ENCODE results near the gene OTOA. TPM values are rescaled to one million over a fixed set of nuclear protein-coding genes. Genes with fewer than 3 reads are reported as not detected.
"Not testable (repeated sequence)": the region's sequence is repeated elsewhere in the genome, so short reads cannot be mapped to it uniquely, and the experiment has no call there.

The OTOA gene
- total RNA-seq, 1 experiment from 2014 or later: not detected

DNA sequence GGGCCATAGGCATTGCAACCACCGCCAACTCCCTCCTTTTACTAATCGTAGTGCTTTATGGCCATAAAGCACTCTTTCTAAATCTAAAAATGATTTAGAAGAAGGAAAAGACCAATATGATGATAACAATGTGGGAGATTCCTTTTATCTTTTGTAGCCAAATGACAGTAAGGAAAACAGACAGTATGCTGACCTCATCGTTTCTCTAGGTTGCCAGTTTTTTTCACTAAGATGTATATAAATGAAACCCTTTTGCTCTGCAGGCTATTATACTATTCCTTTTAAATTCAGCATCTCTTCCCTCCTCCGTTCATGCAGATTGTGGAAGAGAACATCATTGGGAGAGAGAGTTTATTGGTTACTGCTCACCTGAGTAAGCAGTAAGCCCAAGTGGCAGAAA is 25.3 kb downstream of the OTOA start:
- Histone ChIP-seq H3K9me2 (ENCODE audit: insufficient read depth) (no peaks in the 10 kb centered on the region), H3K4me1 (replicated peaks; ENCODE audit: insufficient read depth) (no peaks in the 10 kb centered on the region), H3K4me2 (no peak overlapping the region), H3F3A (ENCODE audit: insufficient read depth, low read depth) (no peaks in the 10 kb centered on the region), H3K9me3 (ENCODE audit: insufficient read depth, low read depth) (no peaks in the 10 kb centered on the region), H2AFZ (no peak overlapping the region), H3K27me3 (ENCODE audit: insufficient read depth, low read depth) (peaks cover 11% of the 10 kb centered on the region), H3K79me2 (ENCODE audit: low read depth) (no peaks in the 10 kb centered on the region), H3K4me3 (no peak overlapping the region), H4K20me1 (ENCODE audit: insufficient read depth) (no peaks in the 10 kb centered on the region), H3K36me3 (ENCODE audit: low read depth) (no peaks in the 10 kb centered on the region), H3K27ac (no peak overlapping the region)
- CTCF ChIA-PET: no interaction called here
- no TSS peak for BruUV-seq (replicated peaks)
- POLR2A ChIA-PET (ENCODE audit: unreplicated experiment): no interaction called here
- intact Hi-C loops (cut with micrococcal nuclease; ENCODE audit: unreplicated experiment): no loop called here
- no peak for DNase-seq
- TF ChIP-seq, protein P1, sequence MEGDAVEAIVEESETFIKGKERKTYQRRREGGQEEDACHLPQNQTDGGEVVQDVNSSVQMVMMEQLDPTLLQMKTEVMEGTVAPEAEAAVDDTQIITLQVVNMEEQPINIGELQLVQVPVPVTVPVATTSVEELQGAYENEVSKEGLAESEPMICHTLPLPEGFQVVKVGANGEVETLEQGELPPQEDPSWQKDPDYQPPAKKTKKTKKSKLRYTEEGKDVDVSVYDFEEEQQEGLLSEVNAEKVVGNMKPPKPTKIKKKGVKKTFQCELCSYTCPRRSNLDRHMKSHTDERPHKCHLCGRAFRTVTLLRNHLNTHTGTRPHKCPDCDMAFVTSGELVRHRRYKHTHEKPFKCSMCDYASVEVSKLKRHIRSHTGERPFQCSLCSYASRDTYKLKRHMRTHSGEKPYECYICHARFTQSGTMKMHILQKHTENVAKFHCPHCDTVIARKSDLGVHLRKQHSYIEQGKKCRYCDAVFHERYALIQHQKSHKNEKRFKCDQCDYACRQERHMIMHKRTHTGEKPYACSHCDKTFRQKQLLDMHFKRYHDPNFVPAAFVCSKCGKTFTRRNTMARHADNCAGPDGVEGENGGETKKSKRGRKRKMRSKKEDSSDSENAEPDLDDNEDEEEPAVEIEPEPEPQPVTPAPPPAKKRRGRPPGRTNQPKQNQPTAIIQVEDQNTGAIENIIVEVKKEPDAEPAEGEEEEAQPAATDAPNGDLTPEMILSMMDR (conservative IDR thresholded peaks at IDR 0.05): no peak
- no peak for TF ChIP-seq EZH2 (IDR thresholded peaks at IDR 0.05; ENCODE audit: low read depth)

DNA sequence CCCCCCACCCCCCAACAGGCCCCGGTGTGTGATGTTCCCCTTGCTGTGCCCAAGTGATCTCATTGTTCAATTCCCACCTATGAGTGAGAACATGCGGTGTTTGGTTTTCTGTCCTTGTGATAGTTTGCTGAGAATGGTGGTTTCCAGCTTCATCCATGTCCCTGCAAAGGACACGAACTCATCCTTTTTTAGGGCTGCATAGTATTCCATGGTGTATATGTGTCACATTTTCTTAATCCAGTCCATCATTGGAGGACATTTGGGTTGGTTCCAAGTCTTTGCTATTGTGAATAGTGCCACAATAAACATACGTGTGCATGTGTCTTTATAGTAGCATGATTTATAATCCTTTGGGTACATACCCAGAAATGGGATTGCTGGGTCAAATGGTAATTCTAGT is 27.2 kb downstream of the OTOA start:
- H2AFZ ChIP-seq; CTCF ChIA-PET; DNase-seq; H3K36me3 ChIP-seq (ENCODE audit: low read depth); H3K4me3 ChIP-seq; H3K79me2 ChIP-seq (ENCODE audit: low read depth); H3K9me3 ChIP-seq (ENCODE audit: insufficient read depth, low read depth); H3K4me1 ChIP-seq (replicated peaks; ENCODE audit: insufficient read depth); H4K20me1 ChIP-seq (ENCODE audit: insufficient read depth); POLR2A ChIA-PET (ENCODE audit: unreplicated experiment); H3K4me2 ChIP-seq; H3K9me2 ChIP-seq (ENCODE audit: insufficient read depth); H3K27ac ChIP-seq; intact Hi-C loops (cut with micrococcal nuclease; ENCODE audit: unreplicated experiment); BruUV-seq (replicated peaks); H3F3A ChIP-seq (ENCODE audit: insufficient read depth, low read depth): not testable (repeated sequence)
- H3K27me3 ChIP-seq (ENCODE audit: insufficient read depth, low read depth): peaks cover 11% of the 10 kb centered on the region

DNA sequence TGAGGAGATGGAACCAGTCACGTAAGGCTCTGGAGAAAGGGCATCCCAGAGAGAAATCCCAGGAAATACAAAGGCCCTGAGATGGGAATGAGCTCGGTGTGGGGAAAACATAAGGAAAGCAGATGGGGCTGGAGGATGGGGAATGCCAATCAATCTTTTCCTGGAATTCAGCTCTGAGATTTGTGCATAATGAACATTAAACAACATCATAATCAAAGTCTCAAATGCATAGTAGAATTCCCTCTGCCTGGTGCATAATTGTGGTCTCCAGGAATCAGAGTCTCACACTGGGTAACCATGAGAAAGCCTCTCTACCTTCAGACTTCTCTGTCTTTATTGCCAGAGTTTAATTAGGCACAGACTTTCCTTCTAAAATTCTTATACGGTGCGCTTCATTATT is 30.8 kb downstream of the OTOA start:
- H4K20me1 ChIP-seq (ENCODE audit: insufficient read depth): no peaks in the 10 kb centered on the region
- TF ChIP-seq, protein P1 (conservative IDR thresholded peaks at IDR 0.05): no peak
- no peak for TF ChIP-seq EZH2 (IDR thresholded peaks at IDR 0.05; ENCODE audit: low read depth)
- no peak overlapping the region for H2AFZ ChIP-seq
- intact Hi-C loops (cut with micrococcal nuclease; ENCODE audit: unreplicated experiment): no loop called here
- H3F3A ChIP-seq (ENCODE audit: insufficient read depth, low read depth): no peaks in the 10 kb centered on the region
- DNase-seq: no peak
- H3K9me2 ChIP-seq (ENCODE audit: insufficient read depth): no peaks in the 10 kb centered on the region
- H3K4me2 ChIP-seq: no peak overlapping the region
- H3K27ac ChIP-seq: no peak overlapping the region
- H3K4me3 ChIP-seq: no peak overlapping the region
- no peaks in the 10 kb centered on the region for H3K79me2 ChIP-seq (ENCODE audit: low read depth)
- ChIA-PET CTCF (no interaction called here), POLR2A (ENCODE audit: unreplicated experiment) (no interaction called here)
- no peaks in the 10 kb centered on the region for H3K27me3 ChIP-seq (ENCODE audit: insufficient read depth, low read depth)
- H3K9me3 ChIP-seq (ENCODE audit: insufficient read depth, low read depth): no peaks in the 10 kb centered on the region
- H3K4me1 ChIP-seq (replicated peaks; ENCODE audit: insufficient read depth): no peaks in the 10 kb centered on the region
- BruUV-seq (replicated peaks): no TSS peak
- no peaks in the 10 kb centered on the region for H3K36me3 ChIP-seq (ENCODE audit: low read depth)

DNA sequence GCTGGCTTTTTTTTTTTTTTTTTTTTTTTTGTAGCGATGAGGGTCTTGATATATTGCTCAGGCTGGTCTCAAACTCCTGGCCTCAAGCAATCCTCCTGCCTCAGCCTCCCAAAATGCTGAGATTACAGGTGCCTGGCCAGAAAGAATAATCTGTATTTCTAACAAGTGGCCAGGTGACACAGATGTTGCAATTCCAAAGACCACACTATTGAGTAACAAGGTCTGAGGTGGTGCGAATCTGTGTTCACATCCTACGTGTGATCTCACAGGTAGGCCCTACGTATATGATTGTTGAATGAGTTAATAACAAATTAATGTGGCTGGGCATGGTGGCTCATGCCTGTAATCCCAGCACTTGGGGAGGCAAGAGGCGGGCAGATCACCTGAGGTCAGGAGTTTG is 33.3 kb downstream of the OTOA start:
- Histone ChIP-seq H3F3A (ENCODE audit: insufficient read depth, low read depth) (no peaks in the 10 kb centered on the region), H3K4me2 (no peak overlapping the region), H3K4me3 (no peak overlapping the region), H3K4me1 (replicated peaks; ENCODE audit: insufficient read depth) (no peaks in the 10 kb centered on the region), H3K9me3 (ENCODE audit: insufficient read depth, low read depth) (no peaks in the 10 kb centered on the region), H3K27ac (no peak overlapping the region), H3K79me2 (ENCODE audit: low read depth) (no peaks in the 10 kb centered on the region), H3K27me3 (ENCODE audit: insufficient read depth, low read depth) (no peaks in the 10 kb centered on the region), H4K20me1 (ENCODE audit: insufficient read depth) (no peaks in the 10 kb centered on the region), H3K9me2 (ENCODE audit: insufficient read depth) (no peaks in the 10 kb centered on the region), H3K36me3 (ENCODE audit: low read depth) (no peaks in the 10 kb centered on the region), H2AFZ (no peak overlapping the region)
- intact Hi-C loops (cut with micrococcal nuclease; ENCODE audit: unreplicated experiment): no loop called here
- ChIA-PET CTCF (no interaction called here), POLR2A (ENCODE audit: unreplicated experiment) (no interaction called here)
- DNase-seq: no peak
- no peak for TF ChIP-seq EZH2 (IDR thresholded peaks at IDR 0.05; ENCODE audit: low read depth)
- TF ChIP-seq, protein P1 (conservative IDR thresholded peaks at IDR 0.05): no peak
- BruUV-seq (replicated peaks): no TSS peak

Measured in PC-9 (cell line).